HG03439 (cell line): ENCODE data around the gene GALNT18.

ENCODE experiments used
- ATAC-seq: cut with Tn5 transposase; IDR thresholded peaks from one replicate; pipeline ENCODE4 v1.9.1; 2021; ENCODE audit warnings: mild to moderate bottlenecking, moderate library complexity; ENCODE audit not compliant: unreplicated experiment

The GALNT18 gene

DNA sequence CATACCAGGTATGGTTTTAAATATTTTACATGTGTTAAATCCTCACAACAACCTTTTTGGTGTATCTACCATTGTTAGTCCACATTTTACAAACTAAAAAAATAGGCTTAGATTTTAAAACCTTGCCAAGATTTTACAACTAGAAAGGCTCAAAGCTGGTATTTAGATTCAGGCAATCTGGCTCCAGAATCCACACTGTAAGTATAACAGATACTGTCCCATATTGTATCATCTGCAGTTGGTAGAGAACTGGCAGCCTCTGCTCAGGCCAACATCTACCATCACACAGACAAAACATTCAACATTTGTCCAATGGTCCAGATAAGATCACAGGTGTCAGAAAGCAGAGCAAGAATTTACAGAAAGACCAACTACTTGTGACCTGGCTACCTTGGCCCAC lies 299.7 kb downstream of the GALNT18 start:
- ATAC-seq = no peak

DNA sequence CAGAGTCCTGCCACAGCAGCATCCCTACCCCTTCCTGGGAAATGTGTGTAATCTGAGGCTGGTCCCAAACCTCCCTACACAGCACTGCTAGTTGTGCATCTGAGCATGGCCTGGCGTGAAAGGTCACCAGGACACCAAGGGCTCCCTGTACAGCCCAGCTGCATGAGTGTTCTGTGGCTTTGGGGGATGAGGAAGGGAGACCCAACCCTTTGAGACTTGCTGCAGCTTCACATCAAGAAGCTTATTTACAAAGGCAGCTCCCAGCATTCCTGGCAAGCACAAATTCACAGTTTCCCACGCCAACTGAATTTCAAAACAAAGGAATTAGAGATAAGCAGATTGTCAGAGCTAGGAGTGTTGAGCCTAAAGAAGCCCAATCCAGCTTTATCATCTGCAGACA lies 301.0 kb downstream of the GALNT18 start:
- no peak for ATAC-seq

DNA sequence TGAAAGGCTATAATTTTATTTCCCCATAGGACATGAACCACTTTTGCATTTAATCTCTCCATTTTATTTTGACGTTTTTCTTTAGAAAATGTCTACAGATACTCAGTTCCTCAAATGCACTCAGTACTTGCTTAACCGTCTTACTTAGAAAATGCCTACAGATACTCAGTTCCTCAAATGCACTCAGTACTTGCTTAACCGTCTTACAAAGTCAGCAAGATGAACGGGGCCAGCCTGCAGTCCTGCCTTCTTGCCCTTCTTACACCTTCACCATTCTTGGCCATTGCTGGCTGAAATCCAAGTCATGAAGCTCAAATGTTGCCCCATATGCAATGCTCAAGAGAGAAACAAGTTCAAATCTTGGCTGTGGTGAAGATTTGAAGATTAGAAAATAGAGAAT lies 302.8 kb downstream of the GALNT18 start:
- ATAC-seq = no peak

DNA sequence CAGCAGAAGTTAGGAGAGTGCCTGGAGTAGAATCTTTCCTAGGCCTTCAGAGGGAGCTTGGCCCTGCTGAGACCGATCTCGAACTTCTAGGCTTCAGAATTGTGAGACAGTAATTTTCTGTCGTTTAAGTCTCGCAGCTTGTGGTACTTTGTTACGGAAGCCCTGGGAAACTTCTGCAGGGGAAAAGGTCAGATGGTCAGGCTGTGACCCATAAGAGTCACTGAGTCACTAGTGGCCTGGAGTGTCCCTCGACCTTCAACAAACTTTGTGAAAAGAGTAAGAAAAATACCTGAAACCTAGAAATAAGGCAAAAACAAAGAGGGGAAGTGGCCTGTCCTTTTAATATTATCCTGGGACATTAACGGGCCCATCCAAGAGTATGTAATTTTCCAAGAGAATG lies 303.3 kb downstream of the GALNT18 start:
- no peak for ATAC-seq

DNA sequence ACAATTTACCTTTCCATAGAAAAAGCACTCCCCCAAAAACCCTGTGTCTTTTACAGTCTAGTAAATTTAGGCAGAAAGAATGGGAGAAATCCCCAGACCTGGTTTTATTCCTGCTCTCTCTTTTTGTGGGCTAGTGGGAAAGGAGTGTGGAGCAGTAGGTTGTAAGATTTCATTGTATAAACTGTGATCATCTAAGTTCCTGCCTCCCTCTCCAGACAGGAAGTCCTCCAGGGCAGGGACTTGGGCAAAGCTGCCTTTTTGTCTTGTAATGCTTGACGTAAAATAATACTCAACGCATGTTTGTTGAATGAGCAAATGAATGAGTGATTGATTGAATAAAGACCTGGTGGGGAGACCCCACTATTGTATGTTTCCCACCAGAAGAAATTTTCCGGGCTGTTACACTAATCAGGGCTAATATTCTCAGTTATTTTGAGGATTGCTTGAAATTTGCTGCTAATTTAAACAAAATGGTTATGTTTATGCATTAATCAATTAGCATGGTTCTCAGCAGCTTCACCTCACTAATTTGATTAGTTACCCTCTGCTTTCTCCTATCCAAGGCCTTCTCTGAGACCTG lies 305.1 kb downstream of the GALNT18 start:
- no peak for ATAC-seq

DNA sequence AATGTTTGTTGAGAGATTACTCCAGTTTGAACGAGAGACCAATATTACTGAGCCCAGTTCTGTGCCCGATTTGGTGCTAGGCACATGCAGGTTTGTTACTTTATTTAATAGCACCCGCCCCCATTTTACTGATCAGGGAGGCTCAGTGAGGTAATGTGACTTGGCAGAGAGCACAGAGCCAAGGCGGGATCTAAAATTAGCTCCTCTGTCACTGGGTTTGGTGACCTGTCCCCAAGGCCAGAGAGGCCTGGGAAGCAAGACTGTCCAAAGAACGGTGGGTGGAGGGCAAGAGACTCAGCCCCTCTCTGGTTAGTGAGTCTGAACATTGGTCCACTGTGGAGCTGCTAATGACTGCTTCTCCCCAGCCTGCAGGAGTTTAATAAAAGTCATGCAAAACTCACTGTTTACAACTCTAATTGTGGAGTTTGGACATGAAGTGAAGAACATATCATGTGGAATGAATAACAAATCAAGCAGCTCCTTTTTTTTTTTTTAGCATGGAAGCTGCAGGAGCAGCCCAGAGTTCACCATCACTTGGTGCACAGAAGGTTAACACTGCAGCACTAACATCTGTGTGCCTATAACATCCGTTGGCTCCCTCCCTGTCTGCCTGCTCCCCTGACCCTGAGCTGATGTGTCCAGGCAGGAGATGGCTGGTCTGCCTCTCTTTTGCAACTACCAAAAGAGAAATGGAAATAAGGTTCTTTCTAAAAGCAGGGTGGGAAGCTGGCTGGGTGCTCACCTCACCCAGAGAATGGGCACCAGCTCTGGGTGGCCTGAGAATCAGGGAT lies 307.7 kb downstream of the GALNT18 start:
- ATAC-seq = no peak

DNA sequence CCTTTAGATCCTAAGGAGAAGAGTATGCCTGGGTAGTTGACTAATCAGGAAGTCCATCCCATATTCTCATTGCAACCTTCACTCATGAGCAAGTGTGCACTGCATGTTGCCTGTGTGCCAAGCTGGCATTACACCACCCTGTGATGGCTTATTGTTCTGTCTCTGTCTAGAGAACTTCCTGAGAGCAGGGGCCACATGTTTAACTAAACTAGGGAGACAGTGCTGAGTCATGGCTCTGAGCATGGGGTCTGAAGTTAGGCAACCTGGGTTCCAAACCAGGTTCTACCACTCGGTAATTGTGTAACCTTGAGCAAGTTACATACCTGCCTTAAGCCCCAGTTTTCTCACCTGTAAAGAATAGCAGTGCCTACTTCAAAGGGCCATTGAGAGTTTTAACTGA lies 308.4 kb downstream of the GALNT18 start:
- no peak for ATAC-seq

DNA sequence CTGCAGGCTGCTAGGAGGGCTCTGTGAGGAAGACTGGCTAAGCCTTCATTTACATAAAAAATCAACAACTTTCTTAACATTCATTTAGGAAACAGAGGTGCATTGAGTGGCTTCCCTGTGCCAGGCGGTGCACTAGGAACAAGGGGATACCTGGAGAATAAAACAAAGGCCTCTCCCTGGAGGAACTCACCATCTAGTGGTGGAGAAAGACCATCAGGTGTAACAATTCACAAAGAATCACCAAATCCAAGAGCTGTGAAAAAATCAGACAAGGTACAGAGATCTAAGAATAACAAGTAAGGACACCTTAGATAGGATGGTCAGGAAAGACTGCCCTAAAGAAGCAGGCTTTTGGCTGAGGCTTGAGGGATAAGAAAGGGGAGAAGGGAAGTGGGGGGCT lies 309.1 kb downstream of the GALNT18 start:
- no peak for ATAC-seq

DNA sequence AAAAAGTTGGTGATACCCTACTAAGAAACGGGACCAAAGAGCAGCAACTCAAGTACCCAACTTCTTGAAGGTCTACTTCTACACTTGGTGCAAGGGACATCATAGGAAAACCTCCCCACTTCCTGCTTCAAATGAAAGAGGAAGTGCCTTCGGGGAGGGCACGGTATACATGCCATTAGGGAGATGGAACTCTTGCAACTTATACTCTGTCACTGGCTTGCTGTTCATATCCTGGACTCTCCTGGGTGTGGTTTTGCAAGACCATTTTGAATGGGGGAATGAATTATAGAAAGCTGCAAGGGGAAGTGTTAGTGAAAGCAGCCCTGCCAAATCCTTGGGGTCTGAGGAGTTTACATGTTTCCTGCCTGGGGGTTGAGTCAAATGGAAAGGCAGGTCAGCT lies 310.6 kb downstream of the GALNT18 start:
- no peak for ATAC-seq

DNA sequence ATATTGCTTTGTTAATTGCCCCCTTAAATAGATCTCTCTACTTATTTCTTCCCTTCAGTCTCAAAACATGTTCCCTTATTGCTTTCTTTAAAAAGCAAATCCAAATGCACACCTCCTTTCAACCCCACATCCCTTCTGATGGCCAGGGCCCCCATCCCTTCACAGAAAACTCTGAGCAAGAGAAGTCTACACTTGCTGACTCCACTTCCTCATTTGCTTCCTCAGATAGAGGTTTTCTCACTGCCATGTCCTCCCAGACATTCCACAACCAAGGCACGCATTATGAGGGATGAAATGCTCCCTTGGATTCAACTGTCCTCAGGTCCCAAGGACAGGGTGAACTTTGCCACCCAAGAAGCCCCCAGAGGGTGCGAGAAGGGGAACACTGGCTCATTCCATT lies 311.9 kb downstream of the GALNT18 start:
- ATAC-seq = no peak

DNA sequence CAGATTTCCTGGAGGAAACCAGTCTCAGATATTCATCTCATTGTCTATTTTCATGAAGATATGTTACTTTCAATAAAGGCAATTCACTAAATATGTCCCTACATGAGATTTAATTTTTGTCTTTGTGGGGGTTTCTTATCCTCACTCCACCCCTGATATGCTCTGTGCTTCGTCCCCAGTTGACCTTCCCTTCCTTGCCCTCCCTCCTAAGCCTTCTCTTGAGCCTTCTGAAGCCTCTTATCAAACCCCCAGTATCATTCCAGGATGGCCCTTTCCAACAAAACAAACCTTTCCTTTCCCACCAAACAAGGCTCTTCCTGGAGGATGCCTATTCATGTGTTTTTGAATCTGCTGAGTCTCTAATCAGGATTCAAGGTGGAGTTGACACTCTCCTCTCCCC lies 313.6 kb downstream of the GALNT18 start:
- ATAC-seq = no peak

DNA sequence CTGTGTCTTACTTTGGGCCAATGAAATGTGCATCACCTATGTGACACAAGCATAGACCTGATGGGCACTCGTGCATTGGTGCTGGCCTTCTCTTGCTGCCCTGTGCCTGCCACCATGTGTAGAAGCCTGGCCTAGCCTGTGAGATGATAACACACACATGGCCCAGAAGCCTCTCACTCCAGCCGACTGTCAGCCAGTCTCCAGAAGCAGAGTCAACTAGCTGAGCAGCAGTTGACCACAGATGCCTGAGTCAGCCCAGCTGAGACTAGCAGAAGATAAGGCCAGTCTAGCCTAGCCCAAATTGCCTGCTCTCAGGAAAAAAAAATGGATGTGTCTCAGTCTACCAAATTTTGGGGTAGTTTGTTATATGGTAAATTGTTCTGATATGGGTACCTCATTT lies 314.9 kb downstream of the GALNT18 start:
- no peak for ATAC-seq

DNA sequence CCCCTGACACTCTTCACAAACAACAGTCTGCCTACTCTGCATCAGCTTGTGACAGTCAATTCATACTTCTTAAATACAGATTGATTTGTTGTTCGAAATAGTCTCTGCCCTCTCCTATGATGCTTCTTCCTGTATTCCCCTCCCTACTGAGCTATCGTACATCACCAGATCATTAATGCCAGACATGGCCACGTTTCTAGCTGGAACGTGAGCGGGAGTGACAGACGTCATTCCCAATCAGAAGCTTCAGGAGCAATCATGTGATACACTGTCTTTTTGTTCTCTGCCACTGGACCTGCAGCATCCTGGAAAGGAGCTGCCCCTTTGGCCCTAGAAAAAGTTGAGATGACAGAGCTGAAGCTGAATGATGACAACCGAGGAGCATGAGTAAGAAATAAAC lies 317.3 kb downstream of the GALNT18 start:
- ATAC-seq = no peak

DNA sequence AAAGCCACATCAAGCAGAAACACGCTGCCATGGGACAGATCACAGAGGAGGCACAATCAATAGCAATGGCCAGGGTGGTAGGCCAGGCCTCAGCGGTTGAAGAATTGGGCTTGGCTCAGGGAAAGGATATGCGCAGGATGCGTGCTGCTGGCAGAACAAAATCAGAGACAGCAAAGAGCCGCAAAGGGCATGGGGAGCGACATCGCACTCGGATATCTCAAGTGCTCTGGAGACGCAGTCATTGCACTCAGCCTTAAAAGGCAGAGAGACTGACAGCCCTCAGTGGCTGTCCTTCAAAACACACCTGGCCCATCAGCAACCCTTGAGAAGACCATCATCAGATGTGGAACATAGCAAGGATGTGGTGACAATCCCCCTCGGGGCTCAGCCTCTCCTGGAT lies 319.2 kb downstream of the GALNT18 start:
- no peak for ATAC-seq

DNA sequence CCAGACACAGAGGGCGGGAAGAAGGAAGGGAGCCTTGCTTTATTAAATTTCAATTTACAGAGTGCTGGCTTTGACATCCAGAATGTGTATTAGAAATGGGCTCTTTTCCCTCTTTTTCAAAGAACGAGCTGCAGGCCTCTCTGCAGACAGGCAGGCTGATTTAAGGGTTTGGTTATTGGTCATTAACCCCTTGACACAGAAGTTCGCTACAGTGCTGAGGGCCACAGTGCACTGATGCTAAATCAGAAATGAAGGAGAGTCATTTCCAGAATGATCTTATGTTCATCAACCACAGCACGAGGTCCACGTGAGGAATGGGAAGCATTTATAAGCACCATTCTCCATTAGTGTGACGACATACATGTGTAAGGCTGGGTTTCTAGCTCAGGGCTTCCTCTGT lies 320.6 kb downstream of the GALNT18 start:
- no peak for ATAC-seq

DNA sequence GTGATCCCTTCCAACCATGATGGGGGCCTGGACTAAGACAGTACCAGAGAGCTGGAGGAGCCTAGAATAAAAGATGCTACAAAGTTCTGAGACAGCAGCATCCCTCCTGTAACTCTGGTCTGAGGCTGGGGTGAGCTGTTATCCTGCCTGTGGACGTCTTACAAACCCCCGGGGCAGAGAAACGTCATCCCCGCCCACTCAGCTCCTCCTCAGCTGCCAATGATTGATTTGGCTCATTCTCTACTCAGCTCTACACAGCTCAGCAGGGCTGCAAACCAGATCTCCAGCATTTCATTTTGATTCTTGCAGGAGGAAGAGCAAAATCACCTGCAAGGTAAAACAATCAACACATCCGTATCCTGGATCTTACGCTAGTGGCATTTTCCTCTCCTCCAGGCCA lies 324.2 kb downstream of the GALNT18 start:
- ATAC-seq = no peak

DNA sequence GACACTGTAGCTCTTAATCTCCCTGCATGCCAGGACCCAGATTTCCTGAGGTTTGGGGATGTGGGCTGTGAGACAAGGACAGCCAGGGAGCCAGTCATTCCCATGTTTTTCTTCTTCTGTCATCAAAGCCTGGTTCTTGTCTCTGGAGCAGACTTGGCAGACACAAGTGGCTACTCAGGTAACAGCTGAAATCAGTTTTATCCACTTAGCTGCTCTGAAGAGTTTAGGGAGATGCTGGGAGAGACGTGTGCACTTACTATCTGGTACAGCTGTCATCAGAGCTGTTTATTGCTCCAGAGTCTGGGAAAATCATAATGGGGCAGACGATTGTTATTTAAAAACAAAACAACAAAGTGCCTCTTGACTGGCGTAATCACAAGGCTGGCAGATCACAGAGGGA lies 325.4 kb downstream of the GALNT18 start:
- ATAC-seq = no peak

DNA sequence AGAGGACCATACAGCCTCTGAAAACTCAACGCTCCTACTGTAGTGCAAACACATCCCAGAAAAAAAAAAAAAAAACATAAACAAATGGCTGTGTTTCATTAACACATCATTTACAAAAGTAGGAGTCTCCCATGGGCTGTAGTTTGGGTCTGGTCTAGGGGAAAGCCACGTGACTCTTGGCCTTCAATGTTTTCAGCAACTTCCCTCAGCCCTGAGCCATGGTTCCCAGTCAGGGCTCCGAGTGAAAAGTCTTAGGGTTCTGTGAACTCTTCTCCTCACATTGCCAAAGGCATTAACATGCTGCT lies 327.3 kb downstream of the GALNT18 start:
- ATAC-seq = no peak

DNA sequence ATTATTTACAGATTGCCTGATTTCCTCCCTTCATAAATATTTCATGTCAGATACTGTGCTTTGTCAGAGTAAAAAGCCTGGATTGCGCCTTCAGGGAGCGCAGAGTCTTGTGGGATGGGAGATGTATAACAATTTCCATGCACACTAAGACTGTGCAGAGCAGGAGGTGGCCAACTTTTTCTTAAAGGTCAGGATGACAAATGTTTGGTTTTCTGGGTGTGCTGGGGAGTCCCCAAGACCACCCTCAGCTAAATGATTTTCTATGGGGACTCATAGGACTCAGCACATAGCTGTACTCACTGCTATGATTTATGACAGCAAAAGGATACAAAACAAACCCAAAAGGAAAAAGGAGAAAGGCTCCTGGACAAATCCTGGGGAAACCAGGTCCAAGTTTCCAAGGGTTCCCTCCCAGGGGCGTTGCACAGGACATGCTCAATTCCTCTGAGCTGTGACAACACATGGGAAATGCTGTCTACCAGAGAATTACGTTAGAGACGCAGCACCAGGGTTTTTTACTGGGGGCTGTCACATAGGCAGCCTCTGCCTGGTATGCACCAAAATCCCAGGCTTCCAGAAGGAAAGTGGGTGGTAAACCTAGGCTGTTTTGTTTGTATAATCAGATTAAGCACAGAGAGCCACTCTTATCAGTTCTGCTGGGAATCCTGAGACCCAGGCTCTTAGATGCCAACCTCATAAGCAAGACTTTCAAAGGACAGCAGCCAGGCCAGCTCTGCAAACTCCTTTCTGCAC lies 327.8 kb downstream of the GALNT18 start:
- ATAC-seq = no peak

DNA sequence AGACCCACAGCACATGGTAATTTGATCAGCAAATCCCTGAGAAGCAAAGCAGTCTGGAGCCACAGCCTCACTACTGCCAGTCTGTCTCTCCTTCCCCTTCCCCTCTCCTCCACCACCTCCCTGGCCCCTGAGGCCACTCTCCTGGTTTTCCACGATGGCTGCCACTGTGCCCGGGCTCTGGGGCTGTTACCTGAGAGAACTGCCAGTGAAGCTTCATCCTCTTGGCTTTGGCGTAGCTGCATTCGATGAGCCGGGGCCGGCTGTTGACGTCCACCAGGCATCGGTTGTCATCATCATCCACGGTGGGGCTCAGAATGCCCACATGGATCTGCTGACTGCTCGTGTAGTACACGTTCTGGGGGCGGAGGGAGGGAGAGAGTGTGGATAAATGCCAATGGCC lies 329.0 kb downstream of the GALNT18 start:
- no peak for ATAC-seq

DNA sequence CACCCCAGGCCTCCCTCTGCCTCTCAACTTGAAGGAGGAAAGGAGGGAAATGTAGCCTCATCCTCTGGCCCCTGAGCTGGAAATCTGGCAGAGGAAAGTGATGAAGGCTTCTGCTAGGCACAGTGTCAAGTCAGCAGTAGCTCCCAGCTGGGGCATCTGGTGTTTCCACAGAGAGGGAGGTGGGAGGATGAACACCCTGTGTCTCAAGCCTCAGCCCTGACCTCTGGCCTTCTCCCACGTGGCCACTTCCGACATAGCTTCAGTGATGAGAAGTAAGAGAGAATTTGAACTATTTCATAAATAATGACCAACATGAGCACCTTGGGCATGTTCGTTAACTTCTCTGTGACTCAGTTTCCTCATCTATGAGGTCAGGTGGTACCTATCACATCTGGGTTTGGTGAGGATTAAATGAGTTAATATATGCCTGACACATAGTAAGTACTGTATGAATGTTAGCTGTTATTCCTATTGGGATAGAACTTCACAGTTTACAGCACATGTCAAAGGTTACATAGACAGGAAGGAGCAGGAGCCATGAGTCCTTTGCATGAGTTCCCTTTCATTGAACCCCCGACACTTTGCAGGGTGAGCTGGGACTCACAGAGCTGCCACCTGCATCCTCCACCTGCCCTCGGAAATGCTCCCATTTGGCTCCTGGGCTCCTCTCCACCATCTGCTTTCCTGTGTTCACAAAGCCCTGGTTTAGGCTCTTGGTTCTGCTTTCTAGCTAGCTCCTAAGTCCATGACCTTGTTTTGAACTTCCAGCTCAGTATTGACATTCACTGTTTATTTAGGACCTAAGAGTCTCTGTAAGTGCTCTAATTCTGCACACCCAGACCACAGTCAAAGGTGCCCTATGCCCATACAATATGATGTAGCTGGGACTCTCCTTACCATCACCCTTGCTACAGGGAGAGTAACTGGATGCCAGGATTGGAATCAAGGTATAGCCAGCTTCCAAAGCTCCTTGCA lies 330.5 kb downstream of the GALNT18 start:
- ATAC-seq = no peak
